ENCODE results near the gene PRR13.

The PRR13 gene

GRCh38 chr12:53451661-53452158, 10.2 kb downstream of the PRR13 start, which contains the start of gene PCBP2:
PCBP2 (plus strand) TSS chr12:53452102; CDS start chr12:53454801, 2,699 bp downstream.
- TF ChIP-seq, protein P1, sequence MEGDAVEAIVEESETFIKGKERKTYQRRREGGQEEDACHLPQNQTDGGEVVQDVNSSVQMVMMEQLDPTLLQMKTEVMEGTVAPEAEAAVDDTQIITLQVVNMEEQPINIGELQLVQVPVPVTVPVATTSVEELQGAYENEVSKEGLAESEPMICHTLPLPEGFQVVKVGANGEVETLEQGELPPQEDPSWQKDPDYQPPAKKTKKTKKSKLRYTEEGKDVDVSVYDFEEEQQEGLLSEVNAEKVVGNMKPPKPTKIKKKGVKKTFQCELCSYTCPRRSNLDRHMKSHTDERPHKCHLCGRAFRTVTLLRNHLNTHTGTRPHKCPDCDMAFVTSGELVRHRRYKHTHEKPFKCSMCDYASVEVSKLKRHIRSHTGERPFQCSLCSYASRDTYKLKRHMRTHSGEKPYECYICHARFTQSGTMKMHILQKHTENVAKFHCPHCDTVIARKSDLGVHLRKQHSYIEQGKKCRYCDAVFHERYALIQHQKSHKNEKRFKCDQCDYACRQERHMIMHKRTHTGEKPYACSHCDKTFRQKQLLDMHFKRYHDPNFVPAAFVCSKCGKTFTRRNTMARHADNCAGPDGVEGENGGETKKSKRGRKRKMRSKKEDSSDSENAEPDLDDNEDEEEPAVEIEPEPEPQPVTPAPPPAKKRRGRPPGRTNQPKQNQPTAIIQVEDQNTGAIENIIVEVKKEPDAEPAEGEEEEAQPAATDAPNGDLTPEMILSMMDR (conservative IDR thresholded peaks at IDR 0.05; ENCODE audit: control insufficient read depth, insufficient read depth, low read depth, low read length): peak; percentile 88
- peak; percentile 99 for DNase-seq (ENCODE audit: low read depth)
- H3K4me3 ChIP-seq (ENCODE audit: control insufficient read depth, low read depth, low read length): peak within 1 kb of the TSS; percentile 82

DNA sequence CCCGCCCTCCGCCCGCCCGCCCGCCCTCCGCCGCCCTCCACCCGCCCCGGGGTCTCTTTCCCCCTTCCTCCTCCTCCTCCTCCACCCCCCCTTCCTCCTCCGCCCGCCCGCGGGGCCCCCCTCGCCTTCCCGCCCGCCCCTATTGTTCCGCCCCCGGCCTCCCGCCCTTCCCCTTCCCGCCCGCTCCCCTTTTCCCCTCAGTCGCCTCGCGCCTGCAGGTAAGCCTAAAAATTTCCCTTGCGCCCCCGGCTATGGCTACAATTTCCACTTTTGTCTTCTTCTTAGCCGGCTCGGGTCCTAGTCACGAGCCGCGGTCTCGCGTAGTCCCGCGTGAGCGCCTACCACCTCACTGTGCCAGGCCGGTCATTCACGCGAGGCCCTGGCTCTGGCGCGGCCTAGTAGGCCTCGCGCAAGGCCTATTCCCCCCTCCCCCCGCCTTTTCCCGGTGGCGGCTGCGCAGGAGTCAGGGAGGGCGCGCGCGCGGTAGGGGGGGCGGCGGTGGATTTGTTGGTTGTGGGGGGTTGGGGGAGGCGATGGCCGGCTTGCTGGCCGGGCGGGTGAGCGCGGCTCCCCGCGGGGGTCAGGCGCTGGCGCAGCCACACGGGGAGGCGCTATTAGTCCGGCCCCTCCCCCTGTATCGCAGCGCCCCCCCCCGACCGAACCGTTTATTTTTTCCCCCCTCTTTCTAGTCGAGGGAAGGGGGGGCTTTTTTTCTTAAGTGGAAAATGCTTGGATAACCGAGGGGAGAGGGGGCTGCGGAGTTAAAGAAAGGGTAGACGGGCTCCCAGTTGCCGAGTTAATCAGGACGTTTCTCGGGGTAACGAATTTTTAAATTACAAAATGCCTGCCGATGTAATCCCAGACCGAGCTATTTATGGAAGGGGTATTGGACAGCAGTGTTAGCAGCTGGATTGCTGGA, 10.9 kb downstream of the PRR13 start:
- peak overlapping the region; percentile 82 for H3K4me3 ChIP-seq (ENCODE audit: control insufficient read depth, low read depth, low read length)
- TF ChIP-seq, protein P1 (conservative IDR thresholded peaks at IDR 0.05; ENCODE audit: control insufficient read depth, insufficient read depth, low read depth, low read length): no peak
- DNase-seq (ENCODE audit: low read depth): peak; percentile 76

GRCh38 chr12:53453953-53454640, 12.6 kb downstream of the PRR13 start:
- peak overlapping the region; percentile 82 for H3K4me3 ChIP-seq (ENCODE audit: control insufficient read depth, low read depth, low read length)
- TF ChIP-seq, protein P1 (conservative IDR thresholded peaks at IDR 0.05; ENCODE audit: control insufficient read depth, insufficient read depth, low read depth, low read length): no peak
- peak; percentile 24 for DNase-seq (ENCODE audit: low read depth)

DNA sequence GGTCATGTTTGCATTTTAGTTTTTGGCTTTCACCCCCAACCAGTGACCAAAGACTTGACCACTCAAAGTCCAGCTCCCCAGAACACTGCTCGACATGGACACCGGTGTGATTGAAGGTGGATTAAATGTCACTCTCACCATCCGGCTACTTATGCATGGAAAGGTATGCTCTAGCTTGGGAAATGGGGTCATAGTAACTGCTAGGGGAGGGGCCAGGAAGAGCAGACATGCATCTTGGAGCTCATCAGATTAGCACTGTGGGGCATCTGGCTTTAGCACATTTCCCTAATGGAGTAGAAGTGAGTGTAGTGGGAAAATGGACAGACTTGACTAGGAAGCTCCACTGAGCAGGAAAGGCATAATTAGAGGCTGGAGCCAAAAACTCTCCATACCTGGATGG, 13.2 kb downstream of the PRR13 start:
- DNase-seq (ENCODE audit: low read depth): no peak
- TF ChIP-seq, protein P1 (conservative IDR thresholded peaks at IDR 0.05; ENCODE audit: control insufficient read depth, insufficient read depth, low read depth, low read length): no peak
- peak overlapping the region; percentile 4 for H3K4me3 ChIP-seq (ENCODE audit: control insufficient read depth, low read depth, low read length)

- no peak for DNase-seq (ENCODE audit: low read depth)
- no peak overlapping the region for H3K4me3 ChIP-seq (ENCODE audit: control insufficient read depth, low read depth, low read length)
- TF ChIP-seq, protein P1 (conservative IDR thresholded peaks at IDR 0.05; ENCODE audit: control insufficient read depth, insufficient read depth, low read depth, low read length): no peak
These were observed 15.3 kb downstream of the PRR13 start for GRCh38 chr12:53456654-53457366.

GRCh38 chr12:53459097-53459496, 17.6 kb downstream of the PRR13 start:
- DNase-seq (ENCODE audit: low read depth): no peak
- TF ChIP-seq, protein P1 (conservative IDR thresholded peaks at IDR 0.05; ENCODE audit: control insufficient read depth, insufficient read depth, low read depth, low read length): no peak
- H3K4me3 ChIP-seq (ENCODE audit: control insufficient read depth, low read depth, low read length): no peak overlapping the region

Data from fibroblast of mammary gland (primary cell).